SK-N-MC (cell line): ENCODE results near the gene DACT1.

Experiments
- EZH2 ChIP-seq: fragments of 200-600 bp; sonication (generic); IDR thresholded peaks from one replicate; pipeline ENCODE4 v1.6.1; 2017; ENCODE audit warnings: antibody characterized with exemption
- FOXP2 ChIP-seq: optimal IDR thresholded peaks from 2 replicates; pipeline ENCODE3; 2011; ENCODE audit warnings: mild to moderate bottlenecking, moderate library complexity; ENCODE audit not compliant: insufficient read depth; ENCODE audit errors: extremely low read length, control extremely low read depth
- POLR2AphosphoS5 ChIP-seq: IDR thresholded peaks from 2 replicates; pipeline ENCODE4 v1.6.1; 2012; ENCODE audit warnings: mild to moderate bottlenecking, low read depth, low read length, borderline replicate concordance

- TF ChIP-seq EZH2 = no peak
- no peak for TF ChIP-seq POLR2AphosphoS5
- no peak for TF ChIP-seq FOXP2
Observed at GRCh38 chr14:58598804-58599525, 38.8 kb upstream of the DACT1 start.
